IMR-90 (cell line): Measurements from ENCODE around the gene SHLD3. TPM values are rescaled to one million over a fixed set of nuclear protein-coding genes. Genes with fewer than 3 reads are reported as not detected.
A peak's percentile ranks its signal among the peaks of the same experiment; 100 is the strongest.

ENCODE experiments used
- ATAC-seq: fragments of 200-7000 bp; cut with Tn5 transposase; 2 replicates; pipeline ENCODE4 v1.9.1; 2020; ENCODE audit warnings: low read depth, mild to moderate bottlenecking, moderate library complexity
- BruUV-seq: library from RNA; stranded (reverse); fragments of 400-500 nt; replicated peaks from 2 replicates; lab custom pipeline; 2021; lab: Mats Ljungman, UMichigan
- CTCF ChIA-PET: fragments of 300-600 bp; formaldehyde crosslinking; extraction: SDS; loops from one replicate; lab custom pipeline; 2021; ENCODE audit warnings: antibody characterized with exemption; lab: Yijun Ruan, JAX
- POLR2A ChIA-PET: fragments of 300-600 bp; sonication (Branson Sonifier 250); formaldehyde crosslinking; loops from one replicate; lab custom pipeline; 2022; ENCODE audit warnings: antibody characterized with exemption; ENCODE audit not compliant: unreplicated experiment; lab: Charles Lee
- DNase-seq: peaks from one replicate; pipeline ENCODE4 v3.0.0; 2013
- H2AFZ ChIP-seq: replicated peaks from 2 replicates; pipeline ENCODE3; 2013; ENCODE audit warnings: low read length, mild to moderate bottlenecking; ENCODE audit not compliant: poor library complexity
- H2AK5ac ChIP-seq: 2 replicates; pipeline ENCODE4 v1.6.1; 2013; ENCODE audit warnings: low read depth, low read length, inconsistent platforms
- H2AK9ac ChIP-seq: replicated peaks from 2 replicates; pipeline ENCODE3; 2013; ENCODE audit warnings: mild to moderate bottlenecking, low read depth, low read length, moderate library complexity; ENCODE audit not compliant: poor library complexity
- H2BK120ac ChIP-seq: 2 replicates; pipeline ENCODE4 v1.6.1; 2013; ENCODE audit warnings: low read depth, low read length, inconsistent platforms
- H2BK15ac ChIP-seq: 3 replicates; pipeline ENCODE4 v1.6.1; 2013; ENCODE audit warnings: low read depth, low read length, inconsistent platforms
- H2BK20ac ChIP-seq: 2 replicates; pipeline ENCODE4 v1.6.1; 2013; ENCODE audit warnings: low read depth, mild to moderate bottlenecking, inconsistent platforms, low read length, moderate library complexity
- H2BK5ac ChIP-seq: 2 replicates; pipeline ENCODE4 v1.6.1; 2013; ENCODE audit warnings: mild to moderate bottlenecking, low read depth, low read length, inconsistent platforms; ENCODE audit not compliant: poor library complexity, severe bottlenecking
- H3K14ac ChIP-seq: replicated peaks from 2 replicates; pipeline ENCODE4 v1.6.1; 2013; ENCODE audit warnings: low read depth, low read length, inconsistent platforms
- H3K18ac ChIP-seq: 2 replicates; pipeline ENCODE4 v1.6.1; 2013; ENCODE audit warnings: low read depth, low read length, control low read depth
- H3K23ac ChIP-seq: 2 replicates; pipeline ENCODE4 v1.6.1; 2013; ENCODE audit warnings: low read depth, low read length, inconsistent platforms
- H3K27ac ChIP-seq: 2 replicates; pipeline ENCODE4 v1.5.1; 2013; ENCODE audit warnings: mild to moderate bottlenecking, control low read depth, low read length; ENCODE audit not compliant: insufficient read depth
- H3K27me3 ChIP-seq: 2 replicates; pipeline ENCODE4 v1.6.1; 2013; ENCODE audit warnings: low read length; ENCODE audit not compliant: control insufficient read depth, insufficient read depth
- H3K36me3 ChIP-seq: 2 replicates; pipeline ENCODE4 v1.6.1; 2013; ENCODE audit warnings: low read length, mixed read lengths; ENCODE audit not compliant: control insufficient read depth, insufficient read depth
- H3K4ac ChIP-seq: 2 replicates; pipeline ENCODE4 v1.6.1; 2013; ENCODE audit warnings: low read depth, low read length, inconsistent platforms
- H3K4me1 ChIP-seq: 2 replicates; pipeline ENCODE4 v1.6.1; 2013; ENCODE audit warnings: low read length, mixed read lengths; ENCODE audit not compliant: control insufficient read depth, insufficient read depth
- H3K4me2 ChIP-seq: 2 replicates; pipeline ENCODE4 v1.6.1; 2013; ENCODE audit warnings: low read depth, mild to moderate bottlenecking, control low read depth, low read length, moderate library complexity
- H3K4me3 ChIP-seq: 2 replicates; pipeline ENCODE4 v1.5.1; 2013; ENCODE audit warnings: low read depth, mild to moderate bottlenecking, control low read depth, low read length, moderate library complexity; ENCODE audit not compliant: insufficient read depth
- H3K56ac ChIP-seq: 2 replicates; pipeline ENCODE4 v1.6.1; 2013; ENCODE audit warnings: low read length, inconsistent platforms; ENCODE audit not compliant: insufficient read depth; ENCODE audit errors: extremely low read depth
- H3K79me1 ChIP-seq, 2 experiments: 2 replicates each; pipeline ENCODE4 v1.6.1; 2013; ENCODE audit warnings: low read length in 2 of 2, inconsistent platforms in 1 of 2, low read depth in 1 of 2
- H3K9ac ChIP-seq: 2 replicates; pipeline ENCODE4 v1.6.1; 2013; ENCODE audit warnings: low read depth, low read length, control low read depth
- H3K9me1 ChIP-seq: 2 replicates; pipeline ENCODE4 v1.6.1; 2013; ENCODE audit warnings: low read length, inconsistent platforms; ENCODE audit not compliant: insufficient read depth
- H3K9me3 ChIP-seq: 2 replicates; pipeline ENCODE4 v1.6.1; 2013; ENCODE audit warnings: low read length; ENCODE audit not compliant: control insufficient read depth, insufficient read depth
- H4K20me1 ChIP-seq: 2 replicates; pipeline ENCODE4 v1.6.1; 2013; ENCODE audit warnings: low read length, inconsistent platforms; ENCODE audit not compliant: insufficient read depth
- H4K5ac ChIP-seq: 2 replicates; pipeline ENCODE4 v1.6.1; 2013; ENCODE audit warnings: mild to moderate bottlenecking, low read depth, low read length, control low read depth
- H4K8ac ChIP-seq, 2 experiments: 2 replicates each; pipeline ENCODE4 v1.6.1; 2013; ENCODE audit warnings: low read depth in 2 of 2, low read length in 2 of 2, control low read depth in 1 of 2, inconsistent platforms in 1 of 2
- H4K91ac ChIP-seq: 2 replicates; pipeline ENCODE4 v1.6.1; 2013; ENCODE audit warnings: low read depth, low read length, inconsistent platforms; ENCODE audit not compliant: insufficient read depth
- CEBPB ChIP-seq: IDR thresholded peaks from 2 replicates; pipeline ENCODE4 v1.6.1; 2012; ENCODE audit warnings: low read depth, low read length, improper control_type of control experiment
- SMC3 ChIP-seq: fragments of 150-350 bp; IDR thresholded peaks from 2 replicates; pipeline ENCODE4 v1.6.1; 2016; ENCODE audit warnings: low read depth, mild to moderate bottlenecking, antibody characterized with exemption, low read length, moderate library complexity
- WGBS, 2 experiments: methylation state at CpG; one replicate each; pipeline versions ENCODE4 v1.1.5 to v1.1.7; 2013; ENCODE audit warnings: missing lambda C conversion rate in 2 of 2; ENCODE audit not compliant: insufficient read length in 1 of 2; ENCODE audit errors: extremely low coverage in 2 of 2; 5-methylcytosine and 5-hydroxymethylcytosine counted together
- dilution Hi-C: fragments of 300-500 bp; cut with HindIII; formaldehyde crosslinking; loops from one replicate; pipeline ENCODE4 v1.14.3; 2018; ENCODE audit warnings: low sequenced_read_pairs; ENCODE audit not compliant: unreplicated experiment
- in situ Hi-C: fragments of 300-500 bp; cut with MboI; formaldehyde crosslinking; loops from 3 replicates; pipeline ENCODE4 v1.14.3; 2019; ENCODE audit warnings: low sequenced_read_pairs, inconsistent platforms, mixed read lengths
- intact Hi-C: fragments of 100-400 bp; cut with micrococcal nuclease; formaldehyde crosslinking; loops from 2 replicates; pipeline ENCODE4 v1.10.0; 2022
- polyA plus RNA-seq, 3 experiments: library from polyadenylated mRNA; depleted of rRNA; stranded (reverse); fragments of >200 nt; gene quantifications; 2 replicates each; pipeline ENCODE4 v1.2.3, GENCODE V29; 2012; ENCODE audit warnings: low replicate concordance in 1 of 3
- total RNA-seq: library from RNA; depleted of rRNA; stranded (reverse); fragments of >200 nt; gene quantifications from 2 replicates; pipeline ENCODE4 v1.2.3, GENCODE V29; 2012

Gene SHLD3
- total and polyA plus RNA-seq, 2 of the 4 experiments (the other 2 are of a cell fraction), result 1.7 to 2.5 TPM

DNA sequence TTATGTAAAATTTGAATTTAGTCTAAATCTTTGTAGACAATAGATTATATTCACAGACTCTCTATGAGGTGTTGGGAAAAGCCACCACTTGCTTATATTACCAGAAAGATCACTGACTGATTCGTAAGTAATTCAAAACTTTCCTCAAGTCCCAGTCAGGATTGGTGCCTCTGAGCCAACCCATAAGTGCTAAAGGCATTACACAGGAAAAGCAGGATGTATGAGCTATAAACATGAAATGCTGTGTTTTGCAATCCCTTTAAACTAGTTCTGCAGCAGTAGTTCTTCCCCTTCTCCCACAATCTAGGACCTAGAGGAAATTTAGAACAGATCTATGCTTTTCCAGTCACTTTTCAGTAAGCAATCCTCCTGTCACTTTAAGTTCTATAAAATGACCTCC lies 48.0 kb downstream of the SHLD3 start:
- Histone ChIP-seq H3K9ac (no peak overlapping the region), H3K4me2 (no peak overlapping the region), H3K79me1 (peaks cover 2 to 11% of the 10 kb centered on the region in 2 experiments; a peak in 2 of 4 replicates), H4K8ac (0 out of 4 replicates have a peak overlapping the region, but pooled peaks of 1 of the 2 experiments have one; percentile 11), H3K36me3 (peaks cover 4% of the 10 kb centered on the region; the same call in 1 of the 2 replicates), H2BK120ac (no peak overlapping the region), H3K9me3 (no peaks in the 10 kb centered on the region), H3K4me1 (peaks cover 8% of the 10 kb centered on the region), H3K27ac (peak overlapping the region; percentile 54; the same call in 1 of the 2 replicates), H4K91ac (no peak overlapping the region), H3K18ac (peak overlapping the region; percentile 45; the same call in 1 of the 2 replicates), H2BK5ac (peak overlapping the region; percentile 73), H2AK5ac (no peak overlapping the region), H3K4me3 (no peak overlapping the region), H4K20me1 (no peaks in the 10 kb centered on the region), H3K14ac (no peak overlapping the region), H3K27me3 (no peaks in the 10 kb centered on the region), H2BK15ac (no peak overlapping the region), H3K9me1 (no peaks in the 10 kb centered on the region), H3K23ac (no peak overlapping the region), H2AFZ (no peak overlapping the region), H4K5ac (no peak overlapping the region), H2AK9ac (no peak overlapping the region), H3K4ac (0 out of 2 replicates have a peak overlapping the region, but pooled peaks have one; percentile 16), H3K56ac (no peak overlapping the region), H2BK20ac (peak overlapping the region; percentile 49; the same call in 1 of the 2 replicates)
- peak; percentile 95 for ATAC-seq
- POLR2A ChIA-PET, result no interaction called here
- no TSS peak for BruUV-seq
- no CpG with 5 or more reads among the region's 1 CpG for WGBS, 2 experiments
- peak; percentile 88 for DNase-seq
- CTCF ChIA-PET, result interaction anchor here (1.5 kb wide), 1 partner anchor 9 kb away, joined by 8 read pairs; no protein-coding TSS in a partner anchor
- no peak for TF ChIP-seq SMC3
- peak; percentile 89 for TF ChIP-seq CEBPB
- in situ Hi-C loops, result no loop called here
- dilution Hi-C loops, result no loop called here
- intact Hi-C loops, result no loop called here
